HL-60/S4 treated with phorbol 12-myristate 13-acetate at 8.2 ng/mL for 4 days and 3 days (cell line): ENCODE results near the gene EFNA4.

ENCODE experiments used
- in situ Hi-C: fragments of 300-500 bp; cut with MboI; formaldehyde crosslinking; loops from 2 replicates; pipeline ENCODE4 v1.15.0; 2022; ENCODE audit warnings: low sequenced_read_pairs

The EFNA4 gene

GRCh38 chr1:155032886-155033285 lies 30.7 kb upstream of the EFNA4 start:
- in situ Hi-C loops: no loop called here

DNA sequence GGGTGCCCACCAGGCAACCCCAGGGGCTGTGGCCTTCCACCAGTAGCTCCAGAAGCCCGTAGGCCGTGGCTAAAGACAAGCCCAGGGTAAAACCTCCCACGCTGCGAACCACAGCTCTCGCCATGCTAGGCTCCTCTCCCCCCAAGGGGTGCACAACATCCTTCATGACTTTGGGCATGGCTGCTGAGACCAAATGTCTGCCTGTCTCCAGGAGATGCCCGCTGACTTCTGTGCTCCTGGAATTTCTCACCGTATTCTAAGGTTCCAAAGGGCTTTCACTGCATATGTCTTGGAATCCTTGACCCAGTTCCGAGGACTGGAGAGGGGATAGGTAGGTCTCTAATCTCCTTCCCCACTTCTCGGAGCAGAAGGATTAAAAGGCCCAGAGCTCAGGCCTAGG lies 30.0 kb upstream of the EFNA4 start, which contains the start of the genes DCST1 and DCST2:
TSS of gene DCST1 (plus strand) at position 301 of the 400 bp plus-strand sequence. CDS start 213 bp downstream, outside the sequence.
TSS of gene DCST2 (minus strand) at position 258 of the 400 bp plus-strand sequence. CDS start at position 178, 80 bp downstream.
- in situ Hi-C loops: no loop called here

DNA sequence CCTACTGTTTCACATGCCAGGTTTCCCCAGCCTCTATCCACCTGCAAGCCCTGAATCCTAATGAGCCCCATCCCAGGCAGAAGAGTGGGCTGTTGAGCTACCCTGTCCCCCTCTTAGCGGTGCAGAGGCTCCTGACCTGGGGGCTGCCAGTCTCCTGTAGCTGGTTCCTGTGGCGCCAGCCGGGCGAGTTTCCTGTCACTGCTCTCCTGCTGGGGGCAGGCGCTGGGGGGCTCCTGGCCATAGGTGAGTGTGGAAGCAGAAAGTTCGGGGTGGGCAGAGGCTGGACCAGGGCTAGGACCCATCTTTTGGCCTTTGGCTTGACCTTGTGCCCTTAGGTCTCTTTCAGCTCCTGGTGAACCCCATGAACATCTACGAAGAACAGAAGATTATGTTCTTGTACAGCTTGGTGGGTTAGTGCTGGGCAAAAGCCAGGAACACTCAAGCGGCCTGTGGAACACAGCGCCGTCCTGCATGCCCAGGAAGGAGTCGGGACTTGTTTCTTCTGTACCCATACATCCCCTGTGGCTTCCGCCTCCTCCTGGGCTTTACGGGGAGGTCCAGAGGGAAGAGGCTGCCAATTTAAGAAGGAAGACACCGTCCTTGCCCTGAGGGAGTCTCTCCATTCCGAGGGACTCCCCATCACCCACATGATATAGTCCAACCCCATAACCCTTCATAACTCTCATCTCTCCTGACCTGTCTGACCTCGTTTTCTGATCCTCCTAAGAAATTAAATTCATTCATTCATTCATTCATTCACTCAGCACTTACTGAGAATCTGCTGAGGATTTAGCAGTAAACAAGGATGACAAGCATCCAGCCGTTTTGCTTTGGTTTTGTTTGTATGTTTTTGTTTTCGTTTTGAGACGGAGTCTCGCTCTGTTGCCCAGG lies 29.0 kb upstream of the EFNA4 start:
- in situ Hi-C loops: no loop called here

- in situ Hi-C loops: no loop called here
Observed at GRCh38 chr1:155035936-155036335, 27.6 kb upstream of the EFNA4 start.

GRCh38 chr1:155037043-155037442 lies 26.5 kb upstream of the EFNA4 start:
- in situ Hi-C loops: no loop called here

GRCh38 chr1:155037851-155038441 lies 25.6 kb upstream of the EFNA4 start:
- in situ Hi-C loops: no loop called here

GRCh38 chr1:155038602-155039307 lies 24.8 kb upstream of the EFNA4 start:
- in situ Hi-C loops: no loop called here

DNA sequence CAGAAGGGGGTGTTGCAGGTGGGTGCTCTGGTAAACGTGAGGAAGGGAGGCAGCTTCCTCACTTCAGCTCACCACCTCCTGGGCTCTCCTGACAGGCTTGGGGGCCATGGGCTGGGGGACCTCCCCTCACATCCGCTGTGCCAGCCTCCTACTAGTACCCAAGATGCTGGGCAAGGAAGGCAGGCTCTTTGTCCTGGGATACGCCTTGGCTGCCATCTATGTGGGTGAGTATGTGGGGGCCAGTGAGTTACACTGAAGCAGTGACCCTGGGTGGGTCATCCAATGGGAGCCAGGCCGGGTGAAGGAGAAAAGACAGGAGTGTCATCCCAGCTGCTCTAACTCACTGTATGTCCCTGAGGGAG lies 24.3 kb upstream of the EFNA4 start:
- in situ Hi-C loops: no loop called here

DNA sequence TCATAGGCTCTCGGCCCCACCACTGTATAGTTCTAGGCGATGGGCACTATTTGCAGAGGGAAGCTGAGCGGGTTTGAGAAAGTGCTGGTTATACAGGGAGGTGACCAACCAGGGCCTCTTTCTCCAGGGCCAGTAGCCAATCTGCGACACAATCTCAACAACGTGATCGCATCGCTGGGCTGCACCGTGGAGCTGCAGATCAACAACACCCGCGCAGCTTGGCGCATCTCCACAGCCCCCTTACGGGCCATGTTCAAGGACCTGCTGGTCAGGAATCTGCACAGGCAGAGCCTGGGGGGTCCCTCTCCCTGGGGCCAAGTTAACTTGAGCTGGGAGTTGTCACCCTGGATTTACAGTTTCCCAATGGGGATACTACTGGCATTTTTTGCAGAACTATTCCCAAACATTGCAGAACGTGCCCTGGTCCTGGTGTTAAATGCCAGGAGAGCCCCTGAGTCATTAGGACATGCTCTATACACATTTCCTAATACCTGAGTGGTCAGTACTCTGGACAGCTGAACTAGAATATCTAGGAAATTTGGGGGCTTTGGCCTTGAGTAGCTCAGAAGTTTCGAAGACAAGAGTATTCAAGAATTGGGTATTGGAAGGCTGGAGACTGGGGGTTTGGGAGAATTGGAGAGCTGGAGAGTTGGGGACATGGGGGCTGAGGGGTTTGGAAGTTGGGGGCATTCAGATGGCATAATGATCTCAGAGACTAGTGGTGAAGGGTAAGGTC lies 23.0 kb upstream of the EFNA4 start:
- in situ Hi-C loops: no loop called here

GRCh38 chr1:155042789-155043188 lies 20.8 kb upstream of the EFNA4 start:
- in situ Hi-C loops: no loop called here

- in situ Hi-C loops: no loop called here
Observed at GRCh38 chr1:155043301-155043702, 20.2 kb upstream of the EFNA4 start.

- in situ Hi-C loops: no loop called here
Observed at GRCh38 chr1:155043793-155044192, 19.7 kb upstream of the EFNA4 start.

DNA sequence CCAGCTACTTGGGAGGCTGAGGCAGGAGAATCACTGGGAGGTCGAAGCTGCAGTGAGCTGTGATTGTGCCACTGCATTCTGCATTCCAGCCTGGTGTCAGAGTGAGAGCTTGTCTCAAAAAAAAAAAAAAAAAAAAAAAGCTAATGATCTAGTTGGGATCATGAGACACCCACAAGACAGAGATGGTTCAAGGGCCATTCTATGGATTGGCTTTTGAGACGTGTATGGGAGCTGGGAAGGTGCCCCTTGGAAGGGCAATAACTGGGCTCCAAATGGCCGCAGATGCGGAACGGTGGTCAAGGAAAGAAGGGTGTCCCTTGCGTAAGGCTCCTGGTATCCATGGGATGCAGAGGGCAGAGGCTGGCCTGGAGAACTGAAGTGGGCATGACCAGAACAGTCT lies 19.2 kb upstream of the EFNA4 start:
- in situ Hi-C loops: no loop called here

- in situ Hi-C loops: no loop called here
Observed at GRCh38 chr1:155044812-155045657, 18.5 kb upstream of the EFNA4 start.

- in situ Hi-C loops: no loop called here
Observed at GRCh38 chr1:155048449-155049334, 14.8 kb upstream of the EFNA4 start.

DNA sequence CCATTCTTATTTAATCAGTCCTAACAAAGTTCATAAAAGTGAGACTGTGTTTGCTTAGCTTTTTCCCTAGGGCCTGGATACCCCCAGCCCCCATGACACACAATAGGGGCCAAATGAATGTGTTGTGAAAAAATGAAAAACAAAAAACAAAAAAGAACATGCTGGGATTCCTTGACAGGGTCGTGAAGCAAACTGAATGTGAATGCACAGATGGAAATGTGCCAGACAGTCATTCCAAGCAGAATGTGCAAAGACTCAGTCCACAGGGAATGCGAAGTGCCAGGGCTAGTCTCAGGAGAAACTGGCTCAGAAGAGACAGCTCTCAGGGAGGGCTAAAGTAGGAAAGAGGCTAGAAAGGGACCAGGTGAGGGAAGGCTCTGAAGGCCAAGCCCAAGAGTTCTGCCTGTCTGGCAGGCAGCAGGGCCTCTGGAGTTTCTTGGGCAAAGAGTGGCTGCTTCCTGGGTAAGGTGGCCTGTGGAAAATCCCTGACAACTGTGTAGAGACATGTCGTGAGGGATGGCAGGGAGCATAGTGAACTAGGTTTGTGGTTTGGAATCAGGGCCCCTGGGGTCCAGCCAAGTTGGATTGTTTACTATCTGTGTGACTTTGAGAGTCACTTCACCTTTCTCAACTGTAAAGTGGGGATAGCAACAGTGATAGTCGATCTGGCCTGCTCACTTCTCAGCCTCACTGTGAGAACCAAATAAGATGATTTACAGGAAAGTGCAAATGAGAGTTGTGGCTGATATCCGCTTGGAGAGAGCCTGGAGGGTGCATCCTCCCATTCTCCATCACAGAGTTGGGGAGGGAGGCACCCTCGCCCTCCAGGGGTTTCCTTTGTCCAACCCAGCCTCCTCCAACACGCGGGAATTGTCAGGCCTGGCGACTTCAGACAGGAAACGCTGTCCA lies 13.6 kb upstream of the EFNA4 start:
- in situ Hi-C loops: no loop called here

DNA sequence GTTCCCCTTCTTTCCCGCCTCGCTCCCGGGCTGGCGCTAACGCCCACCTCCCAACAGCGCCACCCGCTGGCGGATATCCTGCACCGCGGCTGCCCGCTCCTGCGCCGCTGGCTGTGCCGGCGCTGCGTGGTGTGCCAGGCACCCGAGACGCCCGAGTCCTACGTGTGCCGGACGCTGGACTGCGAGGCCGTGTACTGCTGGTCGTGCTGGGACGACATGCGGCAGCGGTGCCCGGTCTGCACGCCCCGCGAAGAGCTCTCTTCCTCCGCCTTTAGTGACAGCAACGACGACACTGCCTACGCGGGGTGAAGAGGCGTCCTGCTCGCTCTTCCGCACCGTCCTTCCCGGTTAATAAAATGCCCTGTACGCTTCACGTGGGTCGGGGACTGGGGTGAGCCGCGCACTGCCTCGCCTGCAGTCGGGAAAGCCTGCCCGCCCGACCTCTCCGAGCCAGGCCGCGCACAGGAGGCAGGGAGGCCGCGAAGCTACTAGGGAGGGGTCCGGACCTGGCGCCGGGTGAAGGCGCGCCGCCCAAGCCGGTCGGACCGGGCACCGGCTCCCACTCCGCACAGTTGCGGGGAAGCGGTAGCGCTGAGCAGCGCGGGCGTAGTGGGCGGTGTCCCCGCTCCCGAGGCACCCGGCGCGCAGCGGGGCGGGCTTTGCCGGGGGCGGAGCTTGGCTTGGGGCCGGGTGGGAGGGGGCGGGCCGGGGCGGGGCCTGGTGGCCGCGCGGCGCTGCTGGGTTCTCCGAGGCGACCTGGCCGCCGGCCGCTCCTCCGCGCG lies 12.8 kb upstream of the EFNA4 start, which contains the start of gene ADAM15:
TSS of gene ADAM15 (plus strand) at position 757 of the 782 bp plus-strand sequence. CDS start 71 bp downstream, outside the sequence.
- in situ Hi-C loops: no loop called here
